Stimulated activated CD8-positive, alpha-beta memory T cell treated with anti-CD3 and anti-CD28 coated beads, Interleukin-15, amount 100 ng/mL, for 1 hour (primary cell): ENCODE results near the gene DNASE1L2.

Source experiments
- DNase-seq: peaks from one replicate; pipeline ENCODE4 v3.0.0-alpha.2; 2020; ENCODE audit warnings: low read depth

Gene DNASE1L2

GRCh38 chr16:2287916-2288547, 51.8 kb downstream of the DNASE1L2 start:
- no peak for DNase-seq
